ENCODE data around the gene C1S. TPM values are rescaled to one million over a fixed set of nuclear protein-coding genes. Genes with fewer than 3 reads are reported as not detected.
"Not testable (repeated sequence)": the region's sequence is repeated elsewhere in the genome, so short reads cannot be mapped to it uniquely, and the experiment has no call there.

Gene C1S
- total and polyA plus RNA-seq, 8 donors: 111 to 326 (median 124) TPM

GRCh38 chr12:7032990-7033389 lies 27.5 kb upstream of the C1S start:
- H3K27ac ChIP-seq: no peak overlapping the region
- DNase-seq: no peak
- no peaks in the 10 kb centered on the region for H3K4me1 ChIP-seq
- H3K36me3 ChIP-seq: no peaks in the 10 kb centered on the region
- H3K9me3 ChIP-seq: no peaks in the 10 kb centered on the region
- H3K4me3 ChIP-seq: no peak overlapping the region
- no peak for TF ChIP-seq CTCF (IDR thresholded peaks at IDR 0.05)
- no peaks in the 10 kb centered on the region for H3K27me3 ChIP-seq
- ATAC-seq: no peak
- intact Hi-C loops (cut with DNase I): no loop called here

GRCh38 chr12:7034464-7034863 lies 26.1 kb upstream of the C1S start:
- H3K36me3 ChIP-seq: no peaks in the 10 kb centered on the region
- DNase-seq (no peak), ATAC-seq (no peak)
- no peaks in the 10 kb centered on the region for H3K4me1 ChIP-seq
- intact Hi-C loops (cut with DNase I): no loop called here
- no peak overlapping the region for H3K4me3 ChIP-seq
- no peak overlapping the region for H3K27ac ChIP-seq
- no peak for TF ChIP-seq CTCF (IDR thresholded peaks at IDR 0.05)
- H3K9me3 ChIP-seq: no peaks in the 10 kb centered on the region
- no peaks in the 10 kb centered on the region for H3K27me3 ChIP-seq

- Histone ChIP-seq H3K9me3 (no peaks in the 10 kb centered on the region), H3K27me3 (no peaks in the 10 kb centered on the region), H3K4me3 (no peak overlapping the region), H3K27ac (no peak overlapping the region), H3K36me3 (no peaks in the 10 kb centered on the region), H3K4me1 (no peaks in the 10 kb centered on the region)
- TF ChIP-seq CTCF (IDR thresholded peaks at IDR 0.05): no peak
- intact Hi-C loops (cut with DNase I): no loop called here
- DNase-seq (no peak), ATAC-seq (no peak)
These were observed 25.1 kb upstream of the C1S start for GRCh38 chr12:7035463-7035862.

- H3K4me3 ChIP-seq; ATAC-seq; H3K36me3 ChIP-seq; H3K27me3 ChIP-seq; intact Hi-C loops (cut with DNase I); H3K27ac ChIP-seq; H3K4me1 ChIP-seq; DNase-seq; H3K9me3 ChIP-seq: not testable (repeated sequence)
These were observed 23.1 kb upstream of the C1S start for GRCh38 chr12:7037411-7037810.

DNA sequence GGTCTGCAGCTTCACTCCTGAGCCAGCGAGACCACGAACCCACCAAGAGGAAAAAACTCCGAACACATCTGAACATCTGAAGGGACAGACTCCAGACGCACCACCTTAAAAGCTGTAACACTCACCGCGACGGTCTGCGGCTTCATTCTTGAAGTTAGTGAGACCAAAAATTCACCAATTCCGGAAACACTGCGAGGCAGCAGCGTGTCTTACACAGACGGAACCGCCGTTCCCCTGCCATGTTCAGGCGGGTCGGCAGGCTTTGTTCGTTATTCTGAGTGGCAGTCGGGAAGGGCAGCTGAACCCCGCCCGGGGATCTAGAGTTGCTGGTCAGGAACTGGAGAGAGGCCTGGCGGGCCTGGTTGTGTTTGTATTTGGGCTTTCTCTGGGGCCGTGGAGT lies 21.9 kb upstream of the C1S start:
- ATAC-seq (no peak), DNase-seq (no peak)
- no peaks in the 10 kb centered on the region for H3K4me1 ChIP-seq
- no peak overlapping the region for H3K4me3 ChIP-seq
- no peak for TF ChIP-seq CTCF (IDR thresholded peaks at IDR 0.05)
- intact Hi-C loops (cut with DNase I): no loop called here
- no peaks in the 10 kb centered on the region for H3K9me3 ChIP-seq
- H3K36me3 ChIP-seq: no peaks in the 10 kb centered on the region
- no peak overlapping the region for H3K27ac ChIP-seq
- H3K27me3 ChIP-seq: no peaks in the 10 kb centered on the region

DNA sequence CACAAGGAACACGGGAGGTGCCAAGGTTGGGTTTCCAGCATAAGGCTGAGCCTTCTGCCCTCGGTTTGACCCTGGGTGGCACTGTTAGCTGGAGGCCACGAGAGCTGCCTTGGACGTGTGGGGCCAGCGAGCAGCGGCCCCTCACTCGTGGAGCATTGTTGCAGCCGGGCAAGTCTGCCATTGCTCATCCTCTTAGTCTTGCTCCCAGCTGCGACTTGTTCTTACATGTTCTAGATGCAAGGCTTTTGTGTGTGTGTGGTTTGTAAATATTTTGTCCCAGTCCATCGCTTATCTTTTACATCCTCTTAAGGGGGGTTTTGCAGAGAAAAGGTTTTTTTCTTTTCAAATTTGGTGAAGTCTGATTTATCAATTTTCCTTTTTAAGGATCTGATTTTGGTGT lies 21.1 kb upstream of the C1S start:
- ATAC-seq (no peak), DNase-seq (no peak)
- Histone ChIP-seq H3K36me3 (no peaks in the 10 kb centered on the region), H3K9me3 (no peaks in the 10 kb centered on the region), H3K27ac (no peak overlapping the region), H3K4me3 (no peak overlapping the region), H3K4me1 (no peaks in the 10 kb centered on the region), H3K27me3 (no peaks in the 10 kb centered on the region)
- intact Hi-C loops (cut with DNase I): no loop called here
- no peak for TF ChIP-seq CTCF (IDR thresholded peaks at IDR 0.05)
